Breast epithelium (tissue), 4 donors: Measurements from ENCODE around the gene ATM. TPM values are rescaled to one million over a fixed set of nuclear protein-coding genes. Genes with fewer than 3 reads are reported as not detected.

Source experiments
- DNase-seq, 2 donors: peaks; one replicate each; pipeline ENCODE4 v3.0.0-alpha.2; 2019; ENCODE audit warnings: low spot score in 2 of 2
- H3K27ac ChIP-seq, 2 donors: fragments of 200-600 bp; sonication (generic) in 1 of 2; one replicate each; pipeline ENCODE4 v1.5.1; 2016 to 2019; ENCODE audit warnings: mild to moderate bottlenecking in 1 of 2
- H3K27me3 ChIP-seq, 2 donors: fragments of 200-600 bp; sonication (generic) in 1 of 2; one replicate each; pipeline versions ENCODE4 v1.5.1 to v1.6.0; 2017 to 2019; ENCODE audit warnings: control low read depth in 1 of 2, mild to moderate bottlenecking in 1 of 2
- H3K36me3 ChIP-seq: fragments of 200-600 bp; one replicate; pipeline ENCODE4 v1.5.1; 2019
- H3K4me1 ChIP-seq, 2 donors: fragments of 200-600 bp; sonication (generic); one replicate each; pipeline ENCODE4 v1.5.1; 2016 to 2019; ENCODE audit warnings: control low read depth in 1 of 2
- H3K4me3 ChIP-seq, 3 donors: fragments of 200-600 bp; sonication (generic); 1 replicate in 2 of 3; 2 replicates in 1 of 3; pipeline ENCODE4 v1.5.1; 2016 to 2019; ENCODE audit warnings: mild to moderate bottlenecking in 3 of 3, moderate library complexity in 2 of 3
- H3K9me3 ChIP-seq, 2 donors: fragments of 200-600 bp; sonication (generic) in 1 of 2; one replicate each; pipeline ENCODE4 v1.5.1; 2016 to 2019; ENCODE audit warnings: control low read depth in 1 of 2
- CTCF ChIP-seq, 3 donors: fragments of 450-650 bp; IDR thresholded peaks; one replicate each; pipeline ENCODE4 v1.5.1; 2016 to 2017; ENCODE audit warnings: antibody characterized with exemption in 3 of 3, mild to moderate bottlenecking in 3 of 3, moderate library complexity in 3 of 3
- POLR2A ChIP-seq: fragments of 450-650 bp; IDR thresholded peaks from one replicate; pipeline ENCODE4 v1.6.1; 2016; ENCODE audit warnings: antibody characterized with exemption, mild to moderate bottlenecking, moderate library complexity
- POLR2AphosphoS5 ChIP-seq, 3 donors: sonication (generic); formaldehyde crosslinking; IDR thresholded peaks; one replicate each; pipeline ENCODE4 v1.6.1; 2017; ENCODE audit warnings: antibody characterized with exemption in 3 of 3
- intact Hi-C: fragments of 100-400 bp; cut with DNase I; formaldehyde crosslinking; loops from one replicate; pipeline ENCODE4 v1.15.1; 2023; ENCODE audit warnings: low total_unique reads
- total RNA-seq, 3 donors: library from RNA; depleted of rRNA; stranded (reverse); fragments of >200 nt; gene quantifications; one replicate each; pipeline ENCODE4 v1.1.0, GENCODE V29; 2016

ATM gene
- total RNA-seq, 3 donors from 2014 or later = 84.7 to 117 (median 91.4) TPM

- DNase-seq = no peak
- no peaks in the 10 kb centered on the region for H3K9me3 ChIP-seq
- H3K4me1 ChIP-seq = no peaks in the 10 kb centered on the region
- intact Hi-C loops = loop anchor here (10.0 kb wide), 1 partner anchor 683 kb away; no protein-coding TSS in a partner anchor
- no peak overlapping the region for H3K4me3 ChIP-seq
- no peak overlapping the region for H3K27ac ChIP-seq
- H3K36me3 ChIP-seq = peaks cover 14% of the 10 kb centered on the region
- TF ChIP-seq CTCF (IDR thresholded peaks at IDR 0.05) (no peak), POLR2AphosphoS5 (IDR thresholded peaks at IDR 0.05) (no peak), POLR2A (no peak)
- H3K27me3 ChIP-seq = no peaks in the 10 kb centered on the region
These were observed 79.4 kb downstream of the ATM start for GRCh38 chr11:108302121-108302785.

- intact Hi-C loops = loop anchor here (10.0 kb wide), 1 partner anchor 677 kb away; no protein-coding TSS in a partner anchor
- DNase-seq = no peak
- Histone ChIP-seq H3K36me3 (peaks cover 8% of the 10 kb centered on the region), H3K4me1 (no peaks in the 10 kb centered on the region), H3K27ac (no peak overlapping the region), H3K4me3 (no peak overlapping the region), H3K9me3 (no peaks in the 10 kb centered on the region), H3K27me3 (no peaks in the 10 kb centered on the region)
- no peak for TF ChIP-seq POLR2A
- no peak for TF ChIP-seq CTCF (IDR thresholded peaks at IDR 0.05)
- no peak for TF ChIP-seq POLR2AphosphoS5 (IDR thresholded peaks at IDR 0.05)
These were observed 84.9 kb downstream of the ATM start for GRCh38 chr11:108307751-108308150.

- intact Hi-C loops = no loop called here
- Histone ChIP-seq H3K36me3 (no peaks in the 10 kb centered on the region), H3K4me1 (no peaks in the 10 kb centered on the region), H3K27ac (no peak overlapping the region), H3K27me3 (no peaks in the 10 kb centered on the region), H3K4me3 (no peak overlapping the region), H3K9me3 (no peaks in the 10 kb centered on the region)
- TF ChIP-seq POLR2A = no peak
- TF ChIP-seq POLR2AphosphoS5 (IDR thresholded peaks at IDR 0.05) = no peak
- no peak for TF ChIP-seq CTCF (IDR thresholded peaks at IDR 0.05)
- DNase-seq = no peak
These were observed 90.6 kb downstream of the ATM start for GRCh38 chr11:108313444-108313843.

- intact Hi-C loops = no loop called here
- Histone ChIP-seq H3K27me3 (no peaks in the 10 kb centered on the region), H3K27ac (no peak overlapping the region), H3K4me3 (no peak overlapping the region), H3K9me3 (no peaks in the 10 kb centered on the region), H3K36me3 (no peaks in the 10 kb centered on the region), H3K4me1 (no peaks in the 10 kb centered on the region)
- no peak for DNase-seq
- no peak for TF ChIP-seq POLR2A
These were observed 93.2 kb downstream of the ATM start for GRCh38 chr11:108316061-108316460.

- Histone ChIP-seq H3K27ac (no peak overlapping the region), H3K4me1 (no peaks in the 10 kb centered on the region), H3K27me3 (no peaks in the 10 kb centered on the region), H3K36me3 (no peaks in the 10 kb centered on the region), H3K9me3 (no peaks in the 10 kb centered on the region), H3K4me3 (no peak overlapping the region)
- intact Hi-C loops = no loop called here
- TF ChIP-seq CTCF (IDR thresholded peaks at IDR 0.05) (no peak), POLR2A (no peak), POLR2AphosphoS5 (IDR thresholded peaks at IDR 0.05) (no peak)
- DNase-seq = no peak
These were observed 96.8 kb downstream of the ATM start for GRCh38 chr11:108319541-108320145.
